Heart right ventricle (tissue), 16 donors: ENCODE measurements around the gene SMAD7. TPM values are rescaled to one million over a fixed set of nuclear protein-coding genes. Genes with fewer than 3 reads are reported as not detected.

Experiments
- ATAC-seq, 8 donors: fragments of 200-7000 bp; cut with Tn5 transposase; one replicate each; pipeline ENCODE4 v1.9.1; 2020; ENCODE audit warnings: mild to moderate bottlenecking in 8 of 8, moderate library complexity in 8 of 8, moderate number of reproducible peaks in 1 of 8
- DNase-seq, 2 donors: peaks; one replicate each; pipeline ENCODE4 v3.0.0-alpha.2; 2020
- H3K27ac ChIP-seq, 10 donors: fragments of 200-600 bp; sonication (generic) in 2 of 10; one replicate each; pipeline versions ENCODE4 v1.5.0 to v1.8.0; 2020 to 2022; ENCODE audit warnings: mild to moderate bottlenecking in 3 of 10
- H3K27me3 ChIP-seq, 7 donors: fragments of 200-600 bp; one replicate each; pipeline ENCODE4 v1.8.0; 2021 to 2022; ENCODE audit warnings: mild to moderate bottlenecking in 2 of 7
- H3K36me3 ChIP-seq, 9 donors: fragments of 200-600 bp; sonication (generic) in 1 of 9; one replicate each; pipeline versions ENCODE4 v1.5.0 to v1.8.0; 2020 to 2022; ENCODE audit warnings: mild to moderate bottlenecking in 2 of 9
- H3K4me1 ChIP-seq, 9 donors: fragments of 200-600 bp; sonication (generic) in 1 of 9; one replicate each; pipeline versions ENCODE4 v1.5.0 to v1.8.0; 2020 to 2022; ENCODE audit warnings: mild to moderate bottlenecking in 4 of 9
- H3K4me3 ChIP-seq, 10 donors: fragments of 200-600 bp; sonication (generic) in 2 of 10; one replicate each; pipeline versions ENCODE4 v1.5.0 to v1.8.0; 2020 to 2022; ENCODE audit warnings: mild to moderate bottlenecking in 7 of 10, moderate library complexity in 2 of 10
- H3K9me3 ChIP-seq, 11 donors: fragments of 200-600 bp in 10 of 11; sonication (generic) in 2 of 11; one replicate each; pipeline versions ENCODE4 v1.5.0 to v1.8.0; 2013 to 2022; ENCODE audit warnings: mild to moderate bottlenecking in 2 of 11, control low read depth in 1 of 11, moderate library complexity in 1 of 11
- WGBS, 2 donors: extraction: QIAGEN DNeasy Blood & Tissue Kit; methylation state at CpG; one replicate each; pipeline ENCODE4 v1.1.7; 2013; ENCODE audit warnings: inconsistent platforms in 1 of 2; 5-methylcytosine and 5-hydroxymethylcytosine counted together
- intact Hi-C, 10 donors: fragments of 100-400 bp; cut with DNase I; formaldehyde crosslinking; loops; one replicate each; pipeline versions ENCODE4 v1.11.1 to v1.14.2; 2022
- polyA plus RNA-seq, 2 donors: library from polyadenylated mRNA; stranded (reverse); fragments of 200-250 nt; gene quantifications; one replicate each; pipeline ENCODE4 v1.2.3, GENCODE V29; 2013
- total RNA-seq, 10 donors: library from RNA; stranded (reverse); fragmentation: NEBNext Ultra II Directional in 3 of 10; extraction: Animal tissue kit (Norgen Biotek cat#: 25700) in 3 of 10; gene quantifications; one replicate each; pipeline versions ENCODE4 v1.2.1 to v1.2.4, GENCODE V29; 2021 to 2023
- TF ChIP-seq, protein P1 (sequence below), 9 donors: fragments of 200-600 bp; sonication (generic) in 2 of 9; IDR thresholded peaks; one replicate each; pipeline versions ENCODE4 v1.5.0 to v1.8.0; 2021 to 2022; ENCODE audit warnings: antibody characterized with exemption in 9 of 9, mild to moderate bottlenecking in 5 of 9, moderate library complexity in 1 of 9
- donor health status: Arrhythmogenic right ventricular cardiomyopathy.
- donor health status: ischemic (EF 13 %, LVEDD 7.1; RV severe dilation, severe dysfunction).
- donor health status: healthy with polysubstance abuse.
- donor health status: DM: no; HTN: yes; CAD: no.
- donor health status: DM: no; HTN: no; CAD: no.
- donor health status: ischemic (EF 25% LVEDD 6.9; RV normal size, moderate dysfunction).
- donor health status: ischemic (EF 25% LVEDD 5.7; RV mildly dilated, moderate dysfunction).
- donor health status: healthy.
- donor health status: DM: yes; HTN: yes; CAD: no.
- donor health status: Ischemic cardiomyopathy.
- donor health status: ischemic (EF 35%, LVEDD 5.7; RV mildly dilated, moderate dysfunction).
- donor health status: nonischemic (EF 11% LVEDD 7.7; RV severe dilation, severe dysfunction).
- donor health status: DM: yes; HTN: yes; CAD: no.
- donor health status: PGD.
- donor health status: ischemic (EF 29% LVEDD 5.4; RV normal size, mild dysfunction).
- donor health status: nonischemic (EF 23%, LVEDD 6.1; RV moderate dilation, normal function).

SMAD7 gene
- total and polyA plus RNA-seq, 12 donors, result 6.7 to 28.6 (median 19.2) TPM

DNA sequence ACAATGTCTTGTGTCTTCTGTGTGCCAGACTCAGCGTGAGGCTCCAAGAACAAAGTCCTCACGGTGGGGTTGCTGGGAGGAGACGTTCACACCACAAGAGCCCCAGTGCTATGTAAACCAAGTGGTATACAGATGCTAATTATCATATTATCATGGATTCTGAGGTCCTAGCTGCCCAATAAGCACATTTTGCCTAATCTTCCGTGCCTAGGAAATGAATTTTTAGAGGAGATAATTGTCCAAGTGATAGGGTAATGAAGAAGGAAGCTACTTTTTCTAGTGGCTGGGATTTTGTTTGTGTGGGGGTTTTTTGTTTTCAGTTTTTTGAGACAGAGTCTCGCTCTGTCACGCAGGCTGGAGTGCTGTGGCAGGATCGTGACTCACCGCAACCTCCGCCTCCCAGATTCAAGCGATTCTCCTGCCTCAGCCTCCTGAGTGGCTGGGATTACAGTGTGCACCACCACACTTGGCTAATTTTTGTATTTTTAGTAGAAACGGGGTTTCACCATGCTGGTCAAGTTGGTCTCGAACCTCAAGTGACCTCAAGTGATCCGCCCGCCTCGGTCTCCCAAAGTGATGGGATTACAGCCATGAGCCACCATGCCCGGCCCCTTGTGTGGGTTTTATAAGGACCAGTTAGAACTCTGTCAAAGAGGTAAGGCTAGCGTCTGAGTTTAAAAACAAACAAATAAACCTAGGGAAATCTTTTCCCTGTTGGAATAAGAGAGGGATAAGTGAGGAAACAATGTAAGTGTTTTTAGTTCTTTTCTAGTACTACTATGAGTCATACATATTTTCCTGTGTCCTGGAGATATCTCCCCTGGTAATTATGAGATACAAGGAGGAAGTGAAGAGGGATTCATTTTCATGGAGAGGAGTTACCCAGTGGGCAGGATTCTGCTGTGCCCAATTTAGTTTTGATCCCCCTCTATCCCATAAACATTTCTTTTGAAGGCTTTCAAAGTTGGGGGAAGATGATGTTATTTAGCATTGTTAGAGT lies 9.5 kb upstream of the SMAD7 start:
- H3K27me3 ChIP-seq, result no peaks in the 10 kb centered on the region
- H3K27ac ChIP-seq, result no peak overlapping the region
- 86 to 88% methylated on average over 17 of the region's 17 CpGs for WGBS, 2 donors
- DNase-seq, result no peak
- H3K4me1 ChIP-seq, result peaks cover 2 to 29% (median 21%) of the 10 kb centered on the region in 9 donors
- H3K36me3 ChIP-seq, result no peaks in the 10 kb centered on the region
- no peaks in the 10 kb centered on the region for H3K9me3 ChIP-seq
- TF ChIP-seq, protein P1, sequence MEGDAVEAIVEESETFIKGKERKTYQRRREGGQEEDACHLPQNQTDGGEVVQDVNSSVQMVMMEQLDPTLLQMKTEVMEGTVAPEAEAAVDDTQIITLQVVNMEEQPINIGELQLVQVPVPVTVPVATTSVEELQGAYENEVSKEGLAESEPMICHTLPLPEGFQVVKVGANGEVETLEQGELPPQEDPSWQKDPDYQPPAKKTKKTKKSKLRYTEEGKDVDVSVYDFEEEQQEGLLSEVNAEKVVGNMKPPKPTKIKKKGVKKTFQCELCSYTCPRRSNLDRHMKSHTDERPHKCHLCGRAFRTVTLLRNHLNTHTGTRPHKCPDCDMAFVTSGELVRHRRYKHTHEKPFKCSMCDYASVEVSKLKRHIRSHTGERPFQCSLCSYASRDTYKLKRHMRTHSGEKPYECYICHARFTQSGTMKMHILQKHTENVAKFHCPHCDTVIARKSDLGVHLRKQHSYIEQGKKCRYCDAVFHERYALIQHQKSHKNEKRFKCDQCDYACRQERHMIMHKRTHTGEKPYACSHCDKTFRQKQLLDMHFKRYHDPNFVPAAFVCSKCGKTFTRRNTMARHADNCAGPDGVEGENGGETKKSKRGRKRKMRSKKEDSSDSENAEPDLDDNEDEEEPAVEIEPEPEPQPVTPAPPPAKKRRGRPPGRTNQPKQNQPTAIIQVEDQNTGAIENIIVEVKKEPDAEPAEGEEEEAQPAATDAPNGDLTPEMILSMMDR (IDR thresholded peaks at IDR 0.05), result no peak
- no peak overlapping the region for H3K4me3 ChIP-seq
- no peak for ATAC-seq
- intact Hi-C loops, result loop anchor here in 4 of 10 donors (10.0 kb wide), 5 partner anchors 75 to 245 kb away; no protein-coding TSS in a partner anchor

DNA sequence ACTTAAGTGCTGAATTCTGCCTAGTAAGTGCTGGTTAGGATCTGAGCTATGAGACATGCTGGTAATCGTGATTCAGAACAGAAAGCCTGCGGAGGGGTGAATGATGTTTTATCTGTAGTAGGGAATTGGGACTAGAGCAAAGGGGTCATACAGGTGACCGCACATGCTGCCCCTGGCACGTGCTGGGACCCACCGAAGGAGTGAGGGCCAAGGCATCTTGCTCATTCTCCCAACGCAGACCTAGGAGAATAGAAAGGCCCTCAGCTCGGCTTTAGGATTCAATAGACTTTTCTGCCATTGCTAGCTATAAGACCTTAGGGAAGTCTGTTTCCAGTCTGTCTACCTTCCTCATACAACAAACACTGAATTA lies 8.8 kb upstream of the SMAD7 start:
- TF ChIP-seq, protein P1 (IDR thresholded peaks at IDR 0.05), result no peak
- ATAC-seq (no peak), DNase-seq (no peak)
- no peak overlapping the region for H3K4me3 ChIP-seq
- no peaks in the 10 kb centered on the region for H3K36me3 ChIP-seq
- no peak overlapping the region for H3K27ac ChIP-seq
- no peaks in the 10 kb centered on the region for H3K27me3 ChIP-seq
- 87 to 92% methylated on average over 7 of the region's 7 CpGs for WGBS, 2 donors
- peaks cover 5 to 36% (median 26%) of the 10 kb centered on the region in 9 donors for H3K4me1 ChIP-seq
- no peaks in the 10 kb centered on the region for H3K9me3 ChIP-seq
- intact Hi-C loops, result loop anchor here in 3 of 10 donors (10.0 kb wide), 4 partner anchors 185 to 245 kb away; no protein-coding TSS in a partner anchor

DNA sequence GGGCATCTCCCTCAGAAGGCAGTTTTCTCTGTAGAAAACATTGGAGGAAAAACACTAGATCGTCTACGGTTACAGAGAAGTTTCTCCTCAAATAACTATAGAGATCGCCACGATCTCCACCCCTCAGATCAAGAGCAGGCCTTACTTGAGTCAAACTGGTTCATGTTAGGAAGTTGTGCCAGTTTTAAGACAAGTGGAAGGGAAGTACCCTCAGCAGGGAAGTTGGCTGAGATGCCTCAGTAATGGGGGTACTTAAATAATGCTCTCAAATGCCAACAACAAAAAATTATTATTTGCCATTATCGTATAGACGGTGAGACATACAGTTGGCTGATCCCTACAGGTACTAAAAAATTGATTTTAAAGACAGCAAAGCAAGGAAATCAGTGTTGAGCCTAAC lies 8.2 kb upstream of the SMAD7 start:
- ATAC-seq, result no peak
- intact Hi-C loops, result loop anchor here in 3 of 10 donors (10.0 kb wide), 4 partner anchors 184 to 244 kb away; no protein-coding TSS in a partner anchor
- 95 to 97% methylated on average over 6 of the region's 6 CpGs for WGBS, 2 donors
- Histone ChIP-seq H3K27ac (no peak overlapping the region), H3K9me3 (no peaks in the 10 kb centered on the region), H3K4me3 (no peak overlapping the region), H3K36me3 (no peaks in the 10 kb centered on the region), H3K4me1 (peaks cover 5 to 40% (median 25%) of the 10 kb centered on the region in 9 donors), H3K27me3 (no peaks in the 10 kb centered on the region)
- DNase-seq, result no peak
- TF ChIP-seq, protein P1 (IDR thresholded peaks at IDR 0.05), result no peak

DNA sequence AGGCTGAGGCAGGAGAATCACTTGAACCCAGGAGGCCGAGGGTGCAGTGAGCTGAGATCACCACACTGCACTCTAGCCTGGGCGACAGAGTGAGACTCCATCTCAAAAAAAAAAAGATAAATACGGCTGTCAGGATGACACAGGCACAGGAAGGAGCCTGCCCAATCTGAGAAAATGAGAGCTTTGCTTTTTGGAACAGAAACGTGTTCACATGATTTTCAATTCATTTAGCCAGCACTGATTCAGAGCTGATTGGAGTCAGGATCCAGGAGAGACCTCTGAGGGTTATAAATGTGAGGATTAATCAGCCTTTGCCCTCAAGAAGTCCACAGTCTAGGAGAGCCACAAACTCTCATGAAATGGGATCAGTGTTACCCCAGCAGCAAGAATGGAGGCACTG lies 6.9 kb upstream of the SMAD7 start:
- WGBS, 2 donors, result 71 to 84% methylated on average over 4 of the region's 4 CpGs
- H3K4me1 ChIP-seq, result peaks cover 5 to 52% (median 31%) of the 10 kb centered on the region in 9 donors
- intact Hi-C loops, result loop anchor here in 3 of 10 donors (10.0 kb wide), 4 partner anchors 183 to 243 kb away; no protein-coding TSS in a partner anchor
- TF ChIP-seq, protein P1 (IDR thresholded peaks at IDR 0.05), result no peak
- no peaks in the 10 kb centered on the region for H3K9me3 ChIP-seq
- H3K36me3 ChIP-seq, result no peaks in the 10 kb centered on the region
- DNase-seq, result no peak
- no peak for ATAC-seq
- H3K27ac ChIP-seq, result no peak overlapping the region
- H3K27me3 ChIP-seq, result no peaks in the 10 kb centered on the region
- no peak overlapping the region for H3K4me3 ChIP-seq
